Ascending aorta (tissue), 2 donors: ENCODE data around the gene NFATC2. TPM values are rescaled to one million over a fixed set of nuclear protein-coding genes. Genes with fewer than 3 reads are reported as not detected.

Experiments
- DNase-seq, 2 donors: peaks; one replicate each; pipeline ENCODE4 v3.0.0-alpha.2; 2019; ENCODE audit warnings: low spot score in 2 of 2
- H3K27ac ChIP-seq, 2 donors: fragments of 200-600 bp; sonication (generic); one replicate each; pipeline ENCODE4 v1.5.1; 2016 to 2017; ENCODE audit warnings: mild to moderate bottlenecking in 1 of 2
- H3K27me3 ChIP-seq: fragments of 200-600 bp; sonication (generic); one replicate; pipeline ENCODE4 v1.5.1; 2017
- H3K36me3 ChIP-seq, 2 donors: fragments of 200-600 bp; sonication (generic); one replicate each; pipeline ENCODE4 v1.5.1; 2016
- H3K4me1 ChIP-seq, 2 donors: fragments of 200-600 bp; sonication (generic); one replicate each; pipeline ENCODE4 v1.5.1; 2016 to 2017; ENCODE audit warnings: mild to moderate bottlenecking in 1 of 2
- H3K4me3 ChIP-seq, 2 donors: fragments of 200-600 bp; sonication (generic); one replicate each; pipeline ENCODE4 v1.5.1; 2016 to 2017; ENCODE audit warnings: mild to moderate bottlenecking in 1 of 2
- H3K9me3 ChIP-seq, 2 donors: fragments of 200-600 bp; sonication (generic); one replicate each; pipeline ENCODE4 v1.5.1; 2016
- CTCF ChIP-seq, 3 experiments: fragments of 200-600 bp in 2 of 3; fragments of 450-650 bp in 1 of 3; sonication (generic) in 2 of 3; IDR thresholded peaks; one replicate each; pipeline ENCODE4 v1.5.1; 2016 to 2019; ENCODE audit warnings: antibody characterized with exemption in 3 of 3, mild to moderate bottlenecking in 1 of 3, moderate library complexity in 1 of 3
- intact Hi-C: fragments of 100-400 bp; cut with DNase I; formaldehyde crosslinking; loops from one replicate; pipeline ENCODE4 v1.15.1; 2023
- total RNA-seq: library from RNA; depleted of rRNA; stranded (reverse); fragments of >200 nt; gene quantifications from one replicate; pipeline ENCODE4 v1.1.0, GENCODE V29; 2016

The NFATC2 gene
- total RNA-seq, 1 donor from 2014 or later: 7.9 TPM

- no peak for DNase-seq
- no peak for TF ChIP-seq CTCF (IDR thresholded peaks at IDR 0.05)
- Histone ChIP-seq H3K4me3 (no peak overlapping the region), H3K4me1 (no peaks in the 10 kb centered on the region), H3K9me3 (no peaks in the 10 kb centered on the region), H3K27ac (no peak overlapping the region), H3K36me3 (no peaks in the 10 kb centered on the region), H3K27me3 (no peaks in the 10 kb centered on the region)
- intact Hi-C loops: no loop called here
Observed at GRCh38 chr20:51387125-51387875, 155.2 kb downstream of the NFATC2 start.

GRCh38 chr20:51386586-51386985 lies 155.9 kb downstream of the NFATC2 start:
- Histone ChIP-seq H3K27me3 (no peaks in the 10 kb centered on the region), H3K4me1 (no peaks in the 10 kb centered on the region), H3K36me3 (no peaks in the 10 kb centered on the region), H3K9me3 (no peaks in the 10 kb centered on the region), H3K4me3 (no peak overlapping the region), H3K27ac (no peak overlapping the region)
- no peak for DNase-seq
- intact Hi-C loops: no loop called here
- TF ChIP-seq CTCF (IDR thresholded peaks at IDR 0.05): no peak

GRCh38 chr20:51385646-51386530 lies 156.6 kb downstream of the NFATC2 start:
- peak; percentile 28 to 58 (median 32) for TF ChIP-seq CTCF (IDR thresholded peaks at IDR 0.05)

GRCh38 chr20:51384875-51385274 lies 157.6 kb downstream of the NFATC2 start:
- intact Hi-C loops: no loop called here
- no peak overlapping the region for H3K4me3 ChIP-seq
- DNase-seq: no peak
- no peak for TF ChIP-seq CTCF (IDR thresholded peaks at IDR 0.05)
- H3K4me1 ChIP-seq: no peaks in the 10 kb centered on the region
- no peak overlapping the region for H3K27ac ChIP-seq
- H3K27me3 ChIP-seq: no peaks in the 10 kb centered on the region
- H3K9me3 ChIP-seq: no peaks in the 10 kb centered on the region
- H3K36me3 ChIP-seq: no peaks in the 10 kb centered on the region

More at GRCh38 chr20:51385646-51386530, 156.6 kb downstream of the NFATC2 start:
- H3K36me3 ChIP-seq: no peaks in the 10 kb centered on the region
- no peak overlapping the region for H3K4me3 ChIP-seq
- no peak for DNase-seq
- intact Hi-C loops: no loop called here
- no peak overlapping the region for H3K27ac ChIP-seq
- no peaks in the 10 kb centered on the region for H3K9me3 ChIP-seq
- H3K4me1 ChIP-seq: no peaks in the 10 kb centered on the region
- no peaks in the 10 kb centered on the region for H3K27me3 ChIP-seq

- no peaks in the 10 kb centered on the region for H3K9me3 ChIP-seq
- TF ChIP-seq CTCF (IDR thresholded peaks at IDR 0.05): no peak
- intact Hi-C loops: no loop called here
- DNase-seq: no peak
- no peak overlapping the region for H3K27ac ChIP-seq
- H3K36me3 ChIP-seq: no peaks in the 10 kb centered on the region
- H3K27me3 ChIP-seq: no peaks in the 10 kb centered on the region
- no peaks in the 10 kb centered on the region for H3K4me1 ChIP-seq
- H3K4me3 ChIP-seq: no peak overlapping the region
Observed at GRCh38 chr20:51383891-51384510, 158.5 kb downstream of the NFATC2 start.
